ENCODE results near the gene ZMIZ1.

The ZMIZ1 gene

GRCh38 chr10:79144351-79145173 is 75.8 kb downstream of the ZMIZ1 start:
- TF ChIP-seq CTCF (conservative IDR thresholded peaks at IDR 0.05; ENCODE audit: low read depth, low read length) = no peak
- H3K4me3 ChIP-seq (ENCODE audit: low read length) = no peak overlapping the region
- DNase-seq (ENCODE audit: low read depth) = no peak

GRCh38 chr10:79145174-79145483 is 76.4 kb downstream of the ZMIZ1 start:
- no peak for TF ChIP-seq CTCF (conservative IDR thresholded peaks at IDR 0.05; ENCODE audit: low read depth, low read length)
- no peak for DNase-seq (ENCODE audit: low read depth)
- H3K4me3 ChIP-seq (ENCODE audit: low read length) = no peak overlapping the region

- H3K4me3 ChIP-seq (ENCODE audit: low read length) = no peak overlapping the region
- no peak for DNase-seq (ENCODE audit: low read depth)
- no peak for TF ChIP-seq CTCF (conservative IDR thresholded peaks at IDR 0.05; ENCODE audit: low read depth, low read length)
Observed at GRCh38 chr10:79145517-79146470, 77.0 kb downstream of the ZMIZ1 start.

GRCh38 chr10:79146611-79147130 is 77.9 kb downstream of the ZMIZ1 start:
- H3K4me3 ChIP-seq (ENCODE audit: low read length) = no peak overlapping the region
- DNase-seq (ENCODE audit: low read depth) = no peak
- no peak for TF ChIP-seq CTCF (conservative IDR thresholded peaks at IDR 0.05; ENCODE audit: low read depth, low read length)

- TF ChIP-seq CTCF (conservative IDR thresholded peaks at IDR 0.05; ENCODE audit: low read depth, low read length) = no peak
- DNase-seq (ENCODE audit: low read depth) = no peak
- no peak overlapping the region for H3K4me3 ChIP-seq (ENCODE audit: low read length)
Observed at GRCh38 chr10:79147306-79147705, 78.5 kb downstream of the ZMIZ1 start.

GRCh38 chr10:79147796-79148451 is 79.2 kb downstream of the ZMIZ1 start:
- H3K4me3 ChIP-seq (ENCODE audit: low read length) = no peak overlapping the region

More at GRCh38 chr10:79147796-79148451, 79.2 kb downstream of the ZMIZ1 start:
- DNase-seq (ENCODE audit: low read depth) = no peak
- TF ChIP-seq CTCF (conservative IDR thresholded peaks at IDR 0.05; ENCODE audit: low read depth, low read length) = no peak

Data from retinal pigment epithelial cell (primary cell).